ENCODE data around the gene IGF1R.

IGF1R gene

DNA sequence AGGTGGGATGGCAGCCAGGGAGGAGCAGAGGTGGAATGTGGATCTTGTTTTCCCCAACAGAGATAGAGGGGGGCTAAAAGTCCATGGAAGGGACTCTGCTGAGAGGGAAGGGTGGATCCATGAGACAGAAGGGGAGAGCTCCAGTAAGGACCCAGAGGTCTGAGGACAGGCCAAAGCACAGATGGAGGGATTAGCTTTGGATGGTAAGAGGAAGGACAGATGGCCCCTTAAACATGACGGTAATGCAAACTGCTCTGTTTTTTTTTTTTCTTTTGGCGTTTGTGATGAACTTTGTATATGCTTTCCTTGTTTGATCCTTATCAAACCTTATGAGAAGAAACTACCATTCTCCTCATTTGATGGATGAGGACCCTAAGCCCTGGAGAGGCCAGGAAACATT, 96.2 kb downstream of the IGF1R start:
- H3K36me3 ChIP-seq (ENCODE audit: insufficient read depth, low read length) = no peaks in the 10 kb centered on the region
- no peak overlapping the region for H3K9ac ChIP-seq (ENCODE audit: low read depth, low read length)
- no peak overlapping the region for H3K4me2 ChIP-seq (ENCODE audit: low read length)
- no peaks in the 10 kb centered on the region for H3K27me3 ChIP-seq (ENCODE audit: control insufficient read depth, insufficient read depth, low read length)
- H3K4me3 ChIP-seq (ENCODE audit: low read length) = no peak overlapping the region
- H3K4me1 ChIP-seq (ENCODE audit: control insufficient read depth, insufficient read depth, low read length) = no peaks in the 10 kb centered on the region
- H3K9me3 ChIP-seq (replicated peaks; ENCODE audit: low read length) = no peaks in the 10 kb centered on the region

GRCh38 chr15:98745179-98745578, 96.8 kb downstream of the IGF1R start:
- no peaks in the 10 kb centered on the region for H3K4me1 ChIP-seq (ENCODE audit: control insufficient read depth, insufficient read depth, low read length)
- no peaks in the 10 kb centered on the region for H3K36me3 ChIP-seq (ENCODE audit: insufficient read depth, low read length)
- no peak overlapping the region for H3K4me2 ChIP-seq (ENCODE audit: low read length)
- H3K9me3 ChIP-seq (replicated peaks; ENCODE audit: low read length) = no peaks in the 10 kb centered on the region
- H3K4me3 ChIP-seq (ENCODE audit: low read length) = no peak overlapping the region
- H3K27me3 ChIP-seq (ENCODE audit: control insufficient read depth, insufficient read depth, low read length) = no peaks in the 10 kb centered on the region
- no peak overlapping the region for H3K9ac ChIP-seq (ENCODE audit: low read depth, low read length)

DNA sequence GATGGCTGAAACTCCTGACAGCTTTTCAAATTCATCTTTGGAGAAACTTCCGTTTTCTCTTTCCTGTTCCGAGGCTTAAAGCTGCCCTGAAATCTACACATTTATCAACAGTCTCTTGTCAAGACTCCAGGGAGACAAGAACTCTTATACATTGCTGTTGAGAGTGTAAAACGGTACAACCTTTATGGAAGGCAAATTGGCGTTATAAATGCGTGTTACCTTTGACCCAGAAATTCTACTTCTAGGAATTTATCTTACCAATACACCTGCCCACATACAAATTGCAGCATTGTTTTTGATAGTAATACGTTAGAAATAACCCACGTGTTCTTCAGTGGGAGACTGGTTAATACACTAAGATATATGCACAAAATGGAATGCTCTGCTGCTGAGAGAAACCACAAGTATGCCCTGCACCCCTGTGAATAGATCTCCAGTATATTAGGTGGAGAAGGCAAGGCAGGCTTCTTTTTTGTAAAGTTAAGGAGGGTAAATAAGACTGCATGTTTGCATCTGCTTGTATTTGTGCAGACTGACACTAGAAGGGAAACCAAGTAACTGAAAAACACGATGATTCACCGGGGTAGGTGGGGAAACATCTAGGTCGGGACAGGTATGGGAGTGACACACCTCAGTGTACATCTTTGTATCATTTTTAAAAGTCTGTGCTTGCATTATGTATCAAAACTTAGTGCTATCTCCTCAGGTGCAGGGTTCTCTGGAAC, 97.5 kb downstream of the IGF1R start:
- no peaks in the 10 kb centered on the region for H3K4me1 ChIP-seq (ENCODE audit: control insufficient read depth, insufficient read depth, low read length)
- no peak overlapping the region for H3K9ac ChIP-seq (ENCODE audit: low read depth, low read length)
- H3K4me3 ChIP-seq (ENCODE audit: low read length) = no peak overlapping the region

GRCh38 chr15:98746375-98747155, 98.2 kb downstream of the IGF1R start:
- no peaks in the 10 kb centered on the region for H3K36me3 ChIP-seq (ENCODE audit: insufficient read depth, low read length)
- H3K9me3 ChIP-seq (replicated peaks; ENCODE audit: low read length) = no peaks in the 10 kb centered on the region
- no peak overlapping the region for H3K4me3 ChIP-seq (ENCODE audit: low read length)
- no peaks in the 10 kb centered on the region for H3K4me1 ChIP-seq (ENCODE audit: control insufficient read depth, insufficient read depth, low read length)
- no peak overlapping the region for H3K4me2 ChIP-seq (ENCODE audit: low read length)
- no peaks in the 10 kb centered on the region for H3K27me3 ChIP-seq (ENCODE audit: control insufficient read depth, insufficient read depth, low read length)
- no peak overlapping the region for H3K9ac ChIP-seq (ENCODE audit: low read depth, low read length)

More for the DNA sequence above, 97.5 kb downstream of the IGF1R start:
- H3K4me2 ChIP-seq (ENCODE audit: low read length) = no peak overlapping the region
- no peaks in the 10 kb centered on the region for H3K36me3 ChIP-seq (ENCODE audit: insufficient read depth, low read length)
- no peaks in the 10 kb centered on the region for H3K27me3 ChIP-seq (ENCODE audit: control insufficient read depth, insufficient read depth, low read length)
- no peaks in the 10 kb centered on the region for H3K9me3 ChIP-seq (replicated peaks; ENCODE audit: low read length)

DNA sequence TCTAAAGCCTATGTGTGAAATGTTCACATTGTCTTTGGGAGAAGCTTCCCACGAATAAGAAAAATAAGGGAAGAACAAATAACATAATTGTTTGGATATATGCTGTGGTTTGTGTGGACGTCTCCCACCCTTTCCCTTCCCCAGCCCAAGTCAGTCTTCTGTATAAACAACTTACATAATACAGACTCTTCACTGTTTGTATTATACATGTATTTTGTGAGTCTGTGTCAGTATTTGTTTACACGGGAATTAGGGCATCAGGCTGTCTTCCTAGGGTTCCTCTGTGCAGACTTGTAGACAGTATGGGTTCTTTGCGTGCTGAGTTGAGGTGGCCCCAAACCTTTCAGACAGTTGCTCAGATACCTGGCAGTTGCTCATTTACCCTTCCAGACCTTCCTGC, 103.4 kb downstream of the IGF1R start:
- H3K9me3 ChIP-seq (replicated peaks; ENCODE audit: low read length) = no peaks in the 10 kb centered on the region
- no peak overlapping the region for H3K4me3 ChIP-seq (ENCODE audit: low read length)
- H3K4me1 ChIP-seq (ENCODE audit: control insufficient read depth, insufficient read depth, low read length) = peaks cover 20% of the 10 kb centered on the region
- no peak overlapping the region for H3K4me2 ChIP-seq (ENCODE audit: low read length)
- no peak overlapping the region for H3K9ac ChIP-seq (ENCODE audit: low read depth, low read length)
- H3K27me3 ChIP-seq (ENCODE audit: control insufficient read depth, insufficient read depth, low read length) = no peaks in the 10 kb centered on the region
- no peaks in the 10 kb centered on the region for H3K36me3 ChIP-seq (ENCODE audit: insufficient read depth, low read length)

- Histone ChIP-seq H3K36me3 (ENCODE audit: insufficient read depth, low read length) (no peaks in the 10 kb centered on the region), H3K4me3 (ENCODE audit: low read length) (peak overlapping the region; percentile 40), H3K4me2 (ENCODE audit: low read length) (peak overlapping the region; percentile 73), H3K9me3 (replicated peaks; ENCODE audit: low read length) (no peaks in the 10 kb centered on the region), H3K9ac (ENCODE audit: low read depth, low read length) (peak overlapping the region; percentile 42), H3K27me3 (ENCODE audit: control insufficient read depth, insufficient read depth, low read length) (no peaks in the 10 kb centered on the region), H3K4me1 (ENCODE audit: control insufficient read depth, insufficient read depth, low read length) (peaks cover 20% of the 10 kb centered on the region)
Observed at GRCh38 chr15:98753726-98754656, 105.7 kb downstream of the IGF1R start.

GRCh38 chr15:98754657-98755022, 106.3 kb downstream of the IGF1R start:
- H3K4me1 ChIP-seq (ENCODE audit: control insufficient read depth, insufficient read depth, low read length) = peaks cover 20% of the 10 kb centered on the region
- H3K27me3 ChIP-seq (ENCODE audit: control insufficient read depth, insufficient read depth, low read length) = no peaks in the 10 kb centered on the region
- peak overlapping the region; percentile 42 for H3K9ac ChIP-seq (ENCODE audit: low read depth, low read length)
- H3K36me3 ChIP-seq (ENCODE audit: insufficient read depth, low read length) = no peaks in the 10 kb centered on the region
- peak overlapping the region; percentile 73 for H3K4me2 ChIP-seq (ENCODE audit: low read length)
- H3K9me3 ChIP-seq (replicated peaks; ENCODE audit: low read length) = no peaks in the 10 kb centered on the region
- H3K4me3 ChIP-seq (ENCODE audit: low read length) = peak overlapping the region; percentile 40

- no peaks in the 10 kb centered on the region for H3K36me3 ChIP-seq (ENCODE audit: insufficient read depth, low read length)
- H3K9ac ChIP-seq (ENCODE audit: low read depth, low read length) = no peak overlapping the region
- no peaks in the 10 kb centered on the region for H3K9me3 ChIP-seq (replicated peaks; ENCODE audit: low read length)
- peak overlapping the region; percentile 45 for H3K4me3 ChIP-seq (ENCODE audit: low read length)
- peaks cover 20% of the 10 kb centered on the region for H3K4me1 ChIP-seq (ENCODE audit: control insufficient read depth, insufficient read depth, low read length)
- H3K4me2 ChIP-seq (ENCODE audit: low read length) = peak overlapping the region; percentile 31
- no peaks in the 10 kb centered on the region for H3K27me3 ChIP-seq (ENCODE audit: control insufficient read depth, insufficient read depth, low read length)
Observed at GRCh38 chr15:98755138-98755537, 106.8 kb downstream of the IGF1R start.

DNA sequence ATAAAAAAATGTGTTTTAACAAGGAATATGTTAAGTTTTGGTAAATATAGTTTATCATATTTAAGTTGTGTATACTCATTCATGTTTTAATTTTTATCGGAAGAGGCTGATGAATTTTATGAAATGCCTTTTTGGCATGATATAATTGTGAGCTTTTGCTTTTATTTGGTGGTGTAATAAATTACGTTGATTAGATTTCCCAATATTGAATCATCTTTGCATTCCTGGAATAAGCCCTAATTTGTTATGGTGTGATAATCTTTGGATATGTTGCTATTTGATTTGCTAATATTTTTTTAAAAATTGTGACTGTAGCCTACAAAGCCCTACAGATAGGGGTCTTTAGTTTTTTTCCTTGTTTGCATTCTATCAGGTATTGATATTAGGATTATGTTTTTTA, 107.4 kb downstream of the IGF1R start:
- H3K27me3 ChIP-seq (ENCODE audit: control insufficient read depth, insufficient read depth, low read length) = no peaks in the 10 kb centered on the region
- peak overlapping the region; percentile 31 for H3K4me2 ChIP-seq (ENCODE audit: low read length)
- no peaks in the 10 kb centered on the region for H3K36me3 ChIP-seq (ENCODE audit: insufficient read depth, low read length)
- no peak overlapping the region for H3K9ac ChIP-seq (ENCODE audit: low read depth, low read length)
- no peaks in the 10 kb centered on the region for H3K9me3 ChIP-seq (replicated peaks; ENCODE audit: low read length)
- peaks cover 26% of the 10 kb centered on the region for H3K4me1 ChIP-seq (ENCODE audit: control insufficient read depth, insufficient read depth, low read length)
- H3K4me3 ChIP-seq (ENCODE audit: low read length) = no peak overlapping the region

GRCh38 chr15:98758224-98758623, 109.9 kb downstream of the IGF1R start:
- Histone ChIP-seq H3K9ac (ENCODE audit: low read depth, low read length) (no peak overlapping the region), H3K4me2 (ENCODE audit: low read length) (no peak overlapping the region), H3K27me3 (ENCODE audit: control insufficient read depth, insufficient read depth, low read length) (no peaks in the 10 kb centered on the region), H3K4me1 (ENCODE audit: control insufficient read depth, insufficient read depth, low read length) (peaks cover 30% of the 10 kb centered on the region), H3K9me3 (replicated peaks; ENCODE audit: low read length) (no peaks in the 10 kb centered on the region), H3K36me3 (ENCODE audit: insufficient read depth, low read length) (no peaks in the 10 kb centered on the region), H3K4me3 (ENCODE audit: low read length) (no peak overlapping the region)

GRCh38 chr15:98759277-98759676, 110.9 kb downstream of the IGF1R start:
- no peak overlapping the region for H3K9ac ChIP-seq (ENCODE audit: low read depth, low read length)
- peaks cover 29% of the 10 kb centered on the region for H3K4me1 ChIP-seq (ENCODE audit: control insufficient read depth, insufficient read depth, low read length)

More at GRCh38 chr15:98759277-98759676, 110.9 kb downstream of the IGF1R start:
- Histone ChIP-seq H3K4me2 (ENCODE audit: low read length) (no peak overlapping the region), H3K27me3 (ENCODE audit: control insufficient read depth, insufficient read depth, low read length) (no peaks in the 10 kb centered on the region), H3K36me3 (ENCODE audit: insufficient read depth, low read length) (no peaks in the 10 kb centered on the region), H3K4me3 (ENCODE audit: low read length) (no peak overlapping the region), H3K9me3 (replicated peaks; ENCODE audit: low read length) (no peaks in the 10 kb centered on the region)

Data from skeletal muscle satellite cell (primary cell).